GM12878 (cell line): Measurements from ENCODE around the gene TNRC6B. TPM values are rescaled to one million over a fixed set of nuclear protein-coding genes. Genes with fewer than 3 reads are reported as not detected.

Source experiments
- ATAC-seq: fragments of 200-7000 bp; cut with Tn5 transposase; 3 replicates; pipeline ENCODE4 v1.9.1; 2020; ENCODE audit warnings: mild to moderate bottlenecking, moderate library complexity
- BruUV-seq: library from RNA; stranded (reverse); fragments of 400-500 nt; replicated peaks from 2 replicates; lab custom pipeline; 2021; lab: Mats Ljungman, UMichigan
- CTCF ChIA-PET: fragments of 300-600 bp; sonication (Branson Sonifier 250); formaldehyde crosslinking; extraction: SDS; loops from one replicate; lab custom pipeline; 2021; ENCODE audit warnings: inconsistent platforms; lab: Yijun Ruan, JAX
- POLR2A ChIA-PET: fragments of 350-600 bp; formaldehyde crosslinking; extraction: SDS; loops from one replicate; lab custom pipeline; 2021; ENCODE audit warnings: inconsistent platforms; lab: Charles Lee
- RAD21 ChIA-PET: fragments of 300-600 bp; sonication (Branson Sonifier 250); formaldehyde crosslinking; loops from one replicate; lab custom pipeline; 2023; ENCODE audit warnings: antibody characterized with exemption; ENCODE audit not compliant: unreplicated experiment; lab: Charles Lee
- SMC1A ChIA-PET: fragments of 300-600 bp; sonication (Branson Sonifier 250); formaldehyde crosslinking; loops from one replicate; lab custom pipeline; 2023; ENCODE audit not compliant: unreplicated experiment, uncharacterized antibody; lab: Charles Lee
- DNase-seq: peaks from one replicate; pipeline ENCODE4 v3.0.0-alpha.2; 2011; ENCODE audit warnings: low read depth, low spot score
- FAIRE-seq: peaks from 3 replicates; lab custom pipeline; 2011; peaks lifted over from hg19 to GRCh38; lab: Jason Lieb, UNC
- H2AFZ ChIP-seq: 2 replicates; pipeline ENCODE4 v1.6.0; 2011; ENCODE audit warnings: low read depth, low read length, control low read depth; ENCODE audit not compliant: control insufficient read depth
- H3K27ac ChIP-seq: 2 replicates; pipeline ENCODE4 v1.5.1; 2011; ENCODE audit warnings: control low read depth; ENCODE audit not compliant: control insufficient read depth, insufficient read depth
- H3K27me3 ChIP-seq, 2 experiments: replicated peaks in 1 of 2; 2 replicates each; pipeline versions ENCODE4 v1.6.0 to v1.6.1; 2011; ENCODE audit warnings: low read length in 1 of 2; ENCODE audit not compliant: control insufficient read depth in 2 of 2, insufficient read depth in 2 of 2
- H3K36me3 ChIP-seq, 2 experiments: 2 replicates each; pipeline ENCODE4 v1.5.1; 2011; ENCODE audit warnings: low read length in 1 of 2; ENCODE audit not compliant: control insufficient read depth in 2 of 2, insufficient read depth in 2 of 2
- H3K4me1 ChIP-seq: 2 replicates; pipeline ENCODE4 v1.6.1; 2011; ENCODE audit warnings: mild to moderate bottlenecking, low read length, moderate library complexity, mixed read lengths; ENCODE audit not compliant: control insufficient read depth, insufficient read depth
- H3K4me2 ChIP-seq: 2 replicates; pipeline ENCODE4 v1.6.0; 2011; ENCODE audit warnings: control low read depth; ENCODE audit not compliant: control insufficient read depth, insufficient read depth
- H3K4me3 ChIP-seq: fragments of 200-600 bp; sonication (generic); 2 replicates; pipeline ENCODE4 v1.5.1; 2016
- H3K79me2 ChIP-seq: 2 replicates; pipeline ENCODE4 v1.6.0; 2011; ENCODE audit warnings: low read length; ENCODE audit not compliant: control insufficient read depth, insufficient read depth
- H3K9ac ChIP-seq: 2 replicates; pipeline ENCODE4 v1.8.0; 2011; ENCODE audit warnings: low read length, control low read depth, mixed read lengths; ENCODE audit not compliant: control insufficient read depth, insufficient read depth
- H3K9me3 ChIP-seq: replicated peaks from 3 replicates; pipeline ENCODE4 v1.5.1; 2011; ENCODE audit warnings: mild to moderate bottlenecking, low read length; ENCODE audit not compliant: control insufficient read depth, insufficient read depth
- H4K20me1 ChIP-seq: 2 replicates; pipeline ENCODE4 v1.6.0; 2011; ENCODE audit not compliant: control insufficient read depth, insufficient read depth
- BHLHE40 ChIP-seq, 2 experiments: fragments of 450-650 bp in 1 of 2; IDR thresholded peaks; 2 replicates each; pipeline ENCODE4 v1.6.1; 2011 to 2017; ENCODE audit warnings: low read depth in 2 of 2, borderline replicate concordance in 1 of 2, improper control_type of control experiment in 1 of 2, low read length in 1 of 2, mild to moderate bottlenecking in 1 of 2
- CHD4 ChIP-seq: fragments of 200-600 bp; sonication (generic); IDR thresholded peaks from 2 replicates; pipeline ENCODE4 v1.6.1; 2016; ENCODE audit warnings: mild to moderate bottlenecking
- CREB1 ChIP-seq: IDR thresholded peaks from 2 replicates; pipeline ENCODE4 v1.6.1; 2012; ENCODE audit warnings: low read depth, mild to moderate bottlenecking, inconsistent platforms
- EP300 ChIP-seq, 2 experiments: fragments of 150-350 bp in 1 of 2; IDR thresholded peaks; 2 replicates each; pipeline ENCODE4 v1.6.1; 2011 to 2012; ENCODE audit warnings: low read depth in 2 of 2, low read length in 2 of 2, borderline replicate concordance in 1 of 2, improper control_type of control experiment in 1 of 2, inconsistent platforms in 1 of 2; ENCODE audit not compliant: control insufficient read depth in 1 of 2
- MYC ChIP-seq: IDR thresholded peaks from 2 replicates; pipeline ENCODE4 v1.6.1; 2011; ENCODE audit warnings: mild to moderate bottlenecking, low read length, moderate library complexity, inconsistent platforms; ENCODE audit not compliant: insufficient read depth, insufficient replicate concordance, insufficient read length, severe bottlenecking
- RFX5 ChIP-seq: IDR thresholded peaks from 2 replicates; pipeline ENCODE4 v1.6.1; 2011; ENCODE audit warnings: low read depth, low read length, improper control_type of control experiment
- SRF ChIP-seq, 2 experiments: IDR thresholded peaks; 2 replicates each; pipeline ENCODE4 v1.6.1; 2011; ENCODE audit warnings: low read depth in 2 of 2, low read length in 2 of 2, mild to moderate bottlenecking in 1 of 2, moderate library complexity in 1 of 2
- TCF12 ChIP-seq: IDR thresholded peaks from 2 replicates; pipeline ENCODE4 v1.6.1; 2011; ENCODE audit warnings: low read depth, mild to moderate bottlenecking, low read length
- ZNF384 ChIP-seq: IDR thresholded peaks from 2 replicates; pipeline ENCODE4 v1.6.1; 2012; ENCODE audit warnings: low read depth, mild to moderate bottlenecking, low read length, improper control_type of control experiment, borderline replicate concordance
- WGBS: methylation state at CpG from one replicate; pipeline ENCODE4 v1.1.6; 2016; ENCODE audit warnings: low lambda C conversion rate; ENCODE audit not compliant: insufficient replicate concordance, insufficient coverage; ENCODE audit errors: missing lambda C conversion rate; 5-methylcytosine and 5-hydroxymethylcytosine counted together
- in situ Hi-C: fragments of 300-500 bp; cut with MboI; formaldehyde crosslinking; loops from 9 replicates; pipeline ENCODE4 v1.14.3; 2018; ENCODE audit warnings: mixed read lengths
- intact Hi-C: fragments of 100-400 bp; cut with micrococcal nuclease; formaldehyde crosslinking; loops from one replicate; pipeline ENCODE4 v1.14.2; 2022; ENCODE audit not compliant: unreplicated experiment
- polyA plus RNA-seq, 11 experiments: library from polyadenylated mRNA; depleted of rRNA in 4 of 11; unstranded in 6 of 11; stranded (reverse) in 5 of 11; fragments of >200 nt; fragmentation: Nextera tagmentation in 4 of 11; fragmentation: Illumina TruSeq in 1 of 11; extraction: Ambion mirVana in 4 of 11; extraction: Trizol in 1 of 11; gene quantifications; 1 replicate in 1 of 11; 2 replicates in 10 of 11; pipeline versions ENCODE4 v1.2.1 to v1.2.3, GENCODE V29; 2011 to 2016; ENCODE audit warnings: inconsistent platforms in 2 of 11, missing spikeins in 2 of 11, low read depth in 1 of 11
- total RNA-seq, 4 experiments: library from RNA; depleted of rRNA in 3 of 4; stranded (reverse); fragments of >200 nt in 3 of 4; fragmentation: Illumina TruSeq in 1 of 4; extraction: Trizol in 1 of 4; gene quantifications; 2 replicates each; pipeline versions ENCODE4 v1.2.1 to v1.2.3, GENCODE V29; 2013 to 2021
- TF ChIP-seq, protein P1 (sequence below): fragments of 450-650 bp; IDR thresholded peaks from 2 replicates; pipeline ENCODE4 v1.6.1; 2014; ENCODE audit warnings: mild to moderate bottlenecking

TNRC6B gene
- total and polyA plus RNA-seq, 10 of the 15 experiments (the other 5 are each of a cell fraction or from before 2014, with no cell fraction given) = 3.6 to 32.8 (median 16.4) TPM

DNA sequence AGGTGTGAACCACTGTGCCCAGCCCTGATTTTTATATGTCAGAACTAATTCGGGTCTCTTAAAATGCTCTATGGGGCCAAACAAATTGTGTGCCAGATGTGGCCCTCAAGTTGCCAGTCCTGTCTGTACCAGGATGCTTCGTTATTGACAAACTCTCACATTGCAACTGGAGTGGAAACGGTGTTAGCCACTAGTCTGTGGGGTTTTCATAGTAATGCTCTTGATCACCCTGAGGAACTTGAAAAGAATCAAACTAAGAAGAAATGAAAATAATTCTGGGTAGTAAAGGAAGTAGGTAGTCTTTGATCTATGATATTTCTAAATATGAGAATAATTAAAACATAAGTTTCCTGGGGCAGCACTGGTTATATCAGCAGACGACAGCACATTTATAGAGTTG lies 101.3 kb downstream of the TNRC6B start:
- Histone ChIP-seq H3K27me3 (no peaks in the 10 kb centered on the region), H3K4me3 (no peak overlapping the region), H3K79me2 (no peaks in the 10 kb centered on the region), H3K9me3 (no peaks in the 10 kb centered on the region), H3K4me2 (no peak overlapping the region), H4K20me1 (no peaks in the 10 kb centered on the region), H3K4me1 (peaks cover 8% of the 10 kb centered on the region), H3K36me3 (peaks cover 4 to 23% of the 10 kb centered on the region in 2 experiments; a peak in 3 of 4 replicates), H2AFZ (no peak overlapping the region), H3K9ac (no peak overlapping the region), H3K27ac (no peak overlapping the region)
- TF ChIP-seq ZNF384 (no peak), CHD4 (no peak), TCF12 (no peak), BHLHE40 (IDR thresholded peaks at IDR 0.05; ENCODE audit: borderline replicate concordance in 1 of 2, low read depth in 2 of 2, low read length in 1 of 2) (no peak), SRF (IDR thresholded peaks at IDR 0.05; ENCODE audit: low read depth in 2 of 2, low read length in 2 of 2) (no peak), EP300 (IDR thresholded peaks at IDR 0.05; ENCODE audit: borderline replicate concordance in 1 of 2, control insufficient read depth in 1 of 2, low read depth in 2 of 2, low read length in 2 of 2) (no peak), CREB1 (no peak), MYC (no peak), RFX5 (no peak)
- TF ChIP-seq, protein P1, sequence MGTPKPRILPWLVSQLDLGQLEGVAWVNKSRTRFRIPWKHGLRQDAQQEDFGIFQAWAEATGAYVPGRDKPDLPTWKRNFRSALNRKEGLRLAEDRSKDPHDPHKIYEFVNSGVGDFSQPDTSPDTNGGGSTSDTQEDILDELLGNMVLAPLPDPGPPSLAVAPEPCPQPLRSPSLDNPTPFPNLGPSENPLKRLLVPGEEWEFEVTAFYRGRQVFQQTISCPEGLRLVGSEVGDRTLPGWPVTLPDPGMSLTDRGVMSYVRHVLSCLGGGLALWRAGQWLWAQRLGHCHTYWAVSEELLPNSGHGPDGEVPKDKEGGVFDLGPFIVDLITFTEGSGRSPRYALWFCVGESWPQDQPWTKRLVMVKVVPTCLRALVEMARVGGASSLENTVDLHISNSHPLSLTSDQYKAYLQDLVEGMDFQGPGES = no peak
- intact Hi-C loops = no loop called here
- in situ Hi-C loops = no loop called here
- ChIA-PET SMC1A (no interaction called here), RAD21 (no interaction called here), POLR2A (no interaction called here), CTCF (no interaction called here)
- no peak for FAIRE-seq
- no peak for ATAC-seq
- BruUV-seq = no TSS peak
- WGBS = 70% methylated on average over 4 of the region's 4 CpGs
- DNase-seq = no peak
